GM19023 (cell line): ENCODE data around the gene AAK1.
A peak's percentile ranks its signal among the peaks of the same experiment; 100 is the strongest.
"Not testable (repeated sequence)": the region's sequence is repeated elsewhere in the genome, so short reads cannot be mapped to it uniquely, and the experiment has no call there.

Experiments
- ATAC-seq: cut with Tn5 transposase; IDR thresholded peaks from one replicate; pipeline ENCODE4 v1.9.1; 2021; ENCODE audit warnings: mild to moderate bottlenecking, moderate library complexity; ENCODE audit not compliant: unreplicated experiment

Gene AAK1

DNA sequence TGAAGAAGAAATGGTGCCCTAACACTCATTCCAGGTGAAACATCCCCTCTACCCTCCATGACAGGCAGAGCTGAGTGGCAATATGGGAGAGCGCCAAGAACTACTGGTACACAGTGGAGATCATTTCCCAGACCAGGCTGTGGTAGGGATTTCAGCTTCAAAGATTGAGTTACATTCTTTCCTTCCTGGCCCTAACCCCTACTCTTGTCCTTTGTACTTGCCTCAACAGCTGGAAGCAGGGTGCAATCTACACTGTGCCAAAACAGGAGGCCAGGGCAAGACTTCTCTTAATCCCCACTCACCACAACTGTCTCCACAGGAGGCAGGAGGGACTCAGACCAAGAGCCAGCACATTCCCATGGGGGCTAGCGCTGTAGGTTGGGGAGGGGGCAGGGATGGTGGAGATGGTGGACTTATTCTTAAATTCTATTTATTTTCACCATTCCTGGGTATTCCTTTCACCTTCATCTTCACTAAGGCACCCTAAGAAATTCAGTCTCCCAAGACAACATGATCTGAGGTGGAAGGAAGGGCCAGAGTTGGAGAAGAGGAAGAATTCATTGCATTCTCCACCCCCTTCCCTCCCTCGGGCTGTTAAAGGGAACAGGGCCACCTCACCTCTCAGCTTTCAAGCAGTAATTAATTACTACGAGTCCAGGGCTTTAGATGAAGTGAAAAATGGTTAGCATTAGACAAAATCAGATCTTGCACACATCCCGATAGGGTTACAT lies 65.9 kb downstream of the AAK1 start:
- ATAC-seq = no peak

DNA sequence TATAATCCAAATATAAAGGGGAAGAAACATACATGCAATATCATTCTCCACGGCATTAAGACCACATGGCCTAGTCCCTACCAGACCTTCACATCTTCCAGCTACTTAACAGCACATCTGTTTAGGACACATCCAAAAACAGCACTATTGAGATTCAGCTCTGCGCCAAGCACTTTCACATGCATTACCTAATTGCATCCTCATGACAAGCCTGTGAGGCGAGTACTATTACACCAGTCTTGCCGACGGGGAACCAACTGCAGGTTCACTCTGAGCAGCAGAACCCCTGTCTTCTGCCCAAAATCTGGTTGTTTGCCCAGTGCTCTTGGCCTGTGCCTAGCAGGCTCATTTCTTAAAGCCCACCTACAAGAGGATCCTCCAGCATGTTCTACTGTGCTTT lies 66.7 kb downstream of the AAK1 start:
- ATAC-seq = no peak

DNA sequence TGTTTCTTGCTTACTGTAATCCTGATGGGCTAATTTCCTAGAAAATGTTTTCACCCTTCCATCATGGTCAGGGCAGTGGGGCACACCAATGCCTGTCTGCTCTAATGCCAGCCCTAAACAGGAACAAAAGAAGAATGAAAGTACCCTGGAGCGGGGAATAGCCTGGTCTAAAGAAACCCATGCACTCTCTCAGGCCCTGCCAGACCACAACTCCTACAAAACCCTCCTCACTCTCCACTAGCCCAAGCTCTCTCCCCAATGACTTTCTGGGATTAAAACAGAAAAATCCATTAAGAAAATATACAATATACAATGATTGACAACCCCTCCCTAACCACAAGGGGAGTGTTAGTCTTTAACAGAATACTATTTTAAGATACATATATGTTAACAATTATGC lies 67.6 kb downstream of the AAK1 start:
- ATAC-seq = no peak

DNA sequence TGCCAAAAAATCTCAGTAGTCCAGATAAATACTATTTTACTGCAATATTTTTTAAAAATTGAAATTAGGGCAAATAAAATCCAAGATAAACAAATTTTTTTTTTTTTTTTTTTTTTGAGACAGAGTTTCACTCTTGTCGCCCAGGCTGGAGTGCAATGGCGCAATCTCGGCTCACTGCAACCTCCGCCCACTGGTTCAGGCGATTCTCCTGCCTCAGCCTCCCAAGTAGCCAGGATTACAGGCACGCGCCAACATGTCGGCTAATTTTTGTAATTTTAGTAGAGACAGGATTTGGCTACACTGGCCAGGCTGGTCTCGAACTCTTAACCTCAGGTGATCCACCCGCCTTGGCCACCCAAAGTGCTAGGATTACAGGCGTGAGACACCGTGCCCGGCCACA lies 68.2 kb downstream of the AAK1 start:
- ATAC-seq = not testable (repeated sequence)

DNA sequence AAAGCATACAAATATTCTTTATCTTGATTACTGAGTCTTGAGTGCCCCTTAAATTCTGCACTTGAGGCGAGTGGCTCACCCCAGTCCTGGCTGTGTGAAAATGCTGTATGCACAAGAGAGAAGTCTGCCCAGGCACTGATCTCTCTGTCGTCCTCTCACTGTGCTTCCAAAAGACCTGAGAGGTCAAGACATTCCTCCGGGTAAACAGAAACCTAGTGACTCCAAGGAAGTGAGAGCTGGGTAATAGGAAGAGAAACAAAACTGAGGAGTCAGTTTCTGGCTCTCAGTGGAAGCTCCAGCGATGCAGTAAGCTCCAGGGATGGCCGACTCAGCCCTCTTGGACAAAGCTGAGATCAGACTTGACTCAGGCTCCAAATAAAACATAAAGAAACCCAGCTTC lies 70.9 kb downstream of the AAK1 start:
- no peak for ATAC-seq

DNA sequence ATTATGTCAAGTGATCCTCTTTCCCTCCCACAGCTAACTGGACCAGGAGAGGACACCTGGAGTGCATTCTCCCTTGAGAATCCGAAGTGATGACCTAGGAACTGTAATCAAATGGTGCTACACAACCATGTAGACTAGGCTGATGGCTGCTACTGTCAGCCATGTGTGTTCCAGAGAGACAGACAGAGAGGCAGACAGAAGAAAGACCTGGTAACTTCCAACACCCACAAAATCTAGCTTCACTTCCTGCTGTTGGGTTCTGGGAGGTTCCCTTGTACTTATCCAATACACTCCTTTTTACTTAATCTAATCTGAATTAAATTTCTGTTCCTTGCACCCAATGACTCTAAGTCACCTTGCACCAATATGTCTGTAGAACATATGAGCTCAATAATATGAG lies 72.3 kb downstream of the AAK1 start:
- ATAC-seq = no peak

DNA sequence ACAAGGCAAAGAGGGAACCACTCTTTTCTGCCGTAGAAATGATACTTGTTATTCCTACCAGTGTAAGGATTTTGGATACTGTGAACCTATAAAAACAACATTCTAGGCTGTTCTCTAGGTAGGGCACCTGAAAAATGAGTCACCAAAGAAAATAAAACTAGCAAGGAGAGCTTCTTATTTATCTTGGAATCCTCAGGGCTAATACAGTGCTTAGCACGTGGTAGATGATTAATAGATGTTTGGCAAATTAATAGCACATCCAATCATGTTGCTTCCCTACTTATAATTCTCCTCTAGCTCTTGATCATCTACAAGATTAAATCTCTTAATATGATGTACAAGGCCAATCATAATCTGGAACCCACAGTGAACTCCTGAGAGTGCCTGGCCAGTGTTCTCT lies 73.1 kb downstream of the AAK1 start:
- ATAC-seq = no peak

DNA sequence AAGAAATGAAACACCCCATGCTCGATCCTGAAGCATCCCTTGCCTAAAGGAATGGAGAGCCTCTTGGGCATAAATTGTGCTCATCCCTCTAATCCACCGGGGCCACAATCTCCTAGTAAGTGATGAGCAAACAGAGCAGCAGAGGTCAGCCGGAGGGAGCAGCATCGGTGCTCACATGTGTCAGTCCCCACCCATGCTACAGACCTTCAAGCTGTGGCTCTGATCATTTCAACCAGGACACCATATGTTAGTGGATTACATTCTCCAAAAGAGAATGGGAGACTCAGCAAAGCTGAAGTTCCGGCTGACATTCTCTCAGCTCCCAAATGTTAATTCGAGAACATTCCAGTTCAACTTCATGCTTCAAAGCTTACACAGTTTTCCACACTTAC lies 75.6 kb downstream of the AAK1 start:
- no peak for ATAC-seq

DNA sequence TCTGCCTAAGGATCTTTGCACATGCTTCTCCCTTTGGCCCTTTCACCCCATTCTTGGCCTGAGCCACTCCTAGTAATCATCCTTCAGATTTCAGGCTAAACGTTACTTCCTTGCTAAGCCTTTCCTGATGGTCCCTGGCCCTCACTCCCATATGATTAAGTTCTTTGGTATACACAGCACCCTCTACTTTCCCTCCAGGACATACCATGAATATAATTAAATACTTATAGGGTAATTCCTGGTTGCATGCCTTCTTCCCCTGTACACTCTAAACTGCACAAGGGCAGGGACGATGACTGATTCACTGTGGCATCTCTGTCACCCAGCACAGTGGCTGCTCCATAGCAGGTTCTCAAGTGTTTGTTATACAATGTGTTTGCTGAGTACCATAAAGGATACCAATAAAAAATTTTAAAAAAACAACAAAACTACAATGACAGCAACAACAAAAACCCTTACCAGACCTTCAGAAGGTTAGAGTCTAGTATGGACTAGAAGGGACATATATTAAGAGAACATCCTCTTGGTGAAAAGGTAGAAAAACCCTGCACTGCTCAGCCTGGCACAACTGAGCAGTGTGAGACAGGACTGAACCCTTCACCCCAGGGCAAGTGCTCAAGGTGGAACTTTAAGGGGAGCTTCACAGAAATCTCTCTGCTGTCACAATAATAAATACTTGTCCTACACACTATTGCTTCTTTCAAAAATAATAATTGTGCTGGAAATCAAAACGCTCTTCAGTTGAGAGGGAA lies 76.2 kb downstream of the AAK1 start:
- ATAC-seq = no peak

DNA sequence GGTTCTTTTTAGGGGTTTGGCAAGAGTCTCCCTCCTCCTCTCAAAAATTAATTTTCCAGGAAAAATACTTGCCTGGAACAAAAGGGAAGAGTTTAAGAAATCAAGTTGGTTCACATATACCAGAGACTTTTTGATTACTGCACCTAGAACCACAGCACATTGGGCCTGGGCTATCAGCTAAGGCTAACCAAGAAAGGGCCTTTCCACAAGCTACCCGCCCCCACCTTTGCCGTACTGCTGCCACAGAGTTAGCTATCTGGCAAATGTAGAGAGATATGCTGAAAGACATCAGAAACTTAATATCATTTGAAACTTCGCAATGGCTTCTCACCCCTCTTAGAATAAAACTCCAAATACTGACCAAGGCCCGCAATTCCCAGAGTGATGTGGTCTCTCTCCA lies 76.9 kb downstream of the AAK1 start:
- no peak for ATAC-seq

DNA sequence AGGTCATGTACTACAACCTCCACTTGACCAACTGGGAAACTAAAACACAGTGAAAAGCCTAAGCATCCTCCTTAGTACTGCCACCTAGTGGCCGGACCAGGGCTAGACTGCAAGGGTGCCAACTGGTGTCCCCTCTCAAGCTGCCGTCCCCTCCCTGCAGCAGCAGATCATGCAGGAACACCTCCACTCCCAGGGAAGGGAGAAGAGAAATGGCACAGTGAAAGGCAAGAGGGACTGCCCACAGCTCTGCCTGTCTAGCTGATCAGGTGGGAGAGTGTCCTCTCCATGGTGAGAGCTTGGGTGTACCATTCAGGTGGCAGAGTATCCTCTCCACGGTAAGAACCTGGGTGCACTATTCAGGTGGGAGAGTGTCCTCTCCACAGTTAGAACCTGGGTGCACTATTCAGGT lies 78.1 kb downstream of the AAK1 start:
- ATAC-seq = no peak

DNA sequence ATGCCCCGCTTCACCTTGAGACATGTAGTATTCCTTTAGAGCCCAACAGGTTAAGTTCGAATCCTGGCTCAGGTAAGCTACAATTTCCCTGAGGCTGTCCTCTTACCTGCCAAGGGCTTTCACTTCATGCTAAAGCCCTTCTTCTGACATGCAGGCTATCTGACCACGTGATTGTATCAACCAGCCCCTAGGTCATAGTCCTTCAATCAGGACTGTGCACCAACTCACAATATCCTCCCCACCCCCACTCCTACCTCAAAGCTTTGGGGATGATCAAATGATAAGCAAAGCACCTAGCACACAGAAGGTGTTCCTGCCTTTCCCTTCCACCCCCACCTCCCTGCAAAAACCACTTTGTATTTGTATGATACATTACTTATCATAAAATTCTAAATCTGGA lies 78.9 kb downstream of the AAK1 start:
- no peak for ATAC-seq

DNA sequence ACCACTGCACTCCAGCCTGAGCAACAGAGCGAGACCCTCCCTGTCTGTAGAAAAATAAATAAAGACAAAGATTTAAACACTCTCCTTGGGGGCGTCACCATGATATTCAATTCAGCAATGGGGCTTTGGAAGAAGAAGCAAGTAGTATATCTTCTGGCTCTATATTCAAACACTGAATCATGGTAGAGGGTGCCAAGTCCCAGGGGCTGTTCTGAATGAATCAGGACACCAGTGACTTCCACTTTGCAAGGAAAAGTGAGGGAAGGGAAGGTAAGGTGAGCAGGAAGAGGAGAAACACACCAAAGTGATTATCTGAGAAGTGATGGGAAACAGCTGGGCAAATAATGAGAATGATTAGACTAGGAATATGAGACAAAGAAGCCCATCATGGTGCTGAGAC lies 80.5 kb downstream of the AAK1 start:
- ATAC-seq = no peak

DNA sequence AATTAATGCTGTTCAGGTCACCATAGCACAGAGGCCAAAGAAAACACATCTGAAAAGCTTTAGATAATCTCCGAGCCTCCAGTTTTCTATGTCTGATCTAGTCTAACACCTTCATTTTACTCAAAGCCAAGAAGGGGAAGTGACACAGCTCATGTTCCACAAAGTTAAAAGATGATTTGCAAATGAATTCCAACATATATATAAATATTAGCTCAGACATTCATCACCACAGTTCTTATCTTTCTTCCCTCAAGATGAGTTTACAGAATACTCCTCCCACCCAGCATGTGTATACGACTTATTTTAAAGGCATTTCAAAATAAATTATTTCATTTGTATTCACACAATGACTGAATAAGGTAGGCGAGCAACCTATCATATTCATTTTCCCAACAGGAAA lies 82.4 kb downstream of the AAK1 start:
- no peak for ATAC-seq

DNA sequence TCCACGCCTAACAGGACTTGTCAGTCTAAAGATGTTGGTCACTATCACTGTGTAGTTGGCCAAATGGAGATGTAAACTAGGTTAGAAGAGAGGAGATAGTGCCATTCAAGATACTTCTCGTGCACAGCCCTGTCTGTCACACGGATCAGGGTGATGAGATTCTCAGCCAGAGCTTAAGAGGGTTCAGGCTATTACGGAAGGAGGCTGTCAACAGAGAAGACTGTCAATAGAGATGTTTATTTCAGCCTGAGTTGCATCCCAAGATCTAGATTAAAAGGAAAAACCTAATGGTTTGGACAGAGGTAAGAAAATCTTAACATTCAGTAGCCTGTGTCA lies 83.4 kb downstream of the AAK1 start:
- ATAC-seq = no peak

DNA sequence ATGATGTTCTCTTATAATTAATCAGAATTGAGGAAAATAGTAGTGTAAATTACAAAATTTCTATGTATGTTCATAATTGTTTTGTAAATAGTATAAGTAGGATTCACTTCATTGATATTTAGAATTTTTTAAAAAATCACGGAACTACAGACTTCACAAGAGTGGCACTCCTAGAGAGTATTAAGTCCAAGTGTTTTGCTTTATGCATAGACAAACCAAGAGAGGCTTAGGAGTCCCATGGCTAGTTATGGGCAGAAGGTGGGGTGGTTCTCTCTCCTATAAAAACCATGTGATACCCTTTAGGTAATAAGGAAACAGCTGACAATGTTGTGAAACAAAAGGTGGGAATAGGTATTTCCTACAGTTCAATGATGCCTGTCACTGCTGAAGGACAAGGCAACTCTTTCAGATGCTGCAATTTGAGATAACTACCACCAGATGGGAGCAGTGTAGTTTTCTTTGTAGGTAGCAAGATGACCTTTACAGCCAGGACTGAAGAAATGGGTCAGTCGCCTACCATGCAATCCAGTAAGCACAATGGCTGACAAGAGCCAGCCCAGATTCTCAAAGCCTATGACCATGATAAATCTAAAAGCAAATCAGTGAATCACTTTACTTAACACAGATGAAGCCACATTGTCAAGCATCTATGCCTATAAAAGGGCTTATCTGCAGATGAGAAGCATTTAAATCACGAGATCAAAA lies 83.9 kb downstream of the AAK1 start:
- peak; percentile 74 for ATAC-seq

DNA sequence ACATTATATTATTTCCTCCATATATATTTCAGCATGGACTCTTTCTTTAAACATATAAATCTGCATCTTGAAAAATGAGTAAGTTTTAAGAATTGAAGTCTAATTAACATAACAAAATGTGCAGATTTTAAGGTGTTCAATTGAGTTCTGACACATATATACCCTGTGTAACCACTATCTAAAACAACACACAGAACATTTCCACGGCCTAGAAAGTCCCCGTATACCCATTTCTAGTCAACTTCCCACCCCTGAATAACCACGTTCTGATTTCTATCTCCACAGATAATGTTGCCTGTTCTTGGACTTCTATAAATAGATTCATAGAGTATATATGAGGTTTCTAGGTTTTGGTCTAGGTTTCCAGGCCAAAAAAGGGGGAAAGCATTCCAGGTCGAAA lies 87.5 kb downstream of the AAK1 start:
- no peak for ATAC-seq

DNA sequence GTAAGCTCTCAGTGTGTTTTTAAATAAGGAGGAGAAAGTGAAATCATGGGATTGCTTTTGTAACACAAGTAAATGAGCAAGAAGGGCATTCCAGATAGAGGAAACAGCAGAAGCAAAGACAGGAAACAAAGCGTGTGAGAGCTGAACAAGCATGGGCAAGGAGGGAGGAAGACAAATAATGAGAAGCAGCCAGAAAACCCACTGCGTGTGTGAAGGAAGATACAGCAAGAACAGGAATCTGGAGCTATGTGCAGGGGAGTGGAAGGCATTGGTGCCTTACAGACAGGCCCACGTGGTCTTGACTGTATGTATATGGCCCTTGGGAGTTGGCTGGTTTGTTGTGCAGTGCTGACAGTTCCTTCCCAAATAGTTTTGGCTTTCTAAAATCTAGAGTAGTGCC lies 88.6 kb downstream of the AAK1 start:
- no peak for ATAC-seq

DNA sequence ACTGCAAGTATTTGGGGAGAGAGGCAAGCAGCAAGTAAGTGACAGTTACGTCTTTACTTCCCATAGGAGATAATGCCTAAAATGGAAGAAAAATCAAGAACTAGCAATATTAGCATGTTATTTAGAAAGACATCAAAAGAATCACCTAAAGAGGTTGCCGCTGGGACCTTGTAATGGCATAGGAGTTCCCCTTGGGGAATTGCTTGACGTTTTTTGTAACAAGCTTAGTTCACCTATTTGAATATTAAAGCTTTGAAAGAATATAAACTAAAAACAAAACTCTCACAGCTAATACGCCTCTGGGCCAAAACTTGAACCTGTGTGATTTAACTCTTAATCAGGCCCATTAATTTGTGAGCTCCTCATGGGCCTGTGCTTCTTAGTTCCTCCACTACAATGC lies 89.0 kb downstream of the AAK1 start:
- ATAC-seq = no peak

DNA sequence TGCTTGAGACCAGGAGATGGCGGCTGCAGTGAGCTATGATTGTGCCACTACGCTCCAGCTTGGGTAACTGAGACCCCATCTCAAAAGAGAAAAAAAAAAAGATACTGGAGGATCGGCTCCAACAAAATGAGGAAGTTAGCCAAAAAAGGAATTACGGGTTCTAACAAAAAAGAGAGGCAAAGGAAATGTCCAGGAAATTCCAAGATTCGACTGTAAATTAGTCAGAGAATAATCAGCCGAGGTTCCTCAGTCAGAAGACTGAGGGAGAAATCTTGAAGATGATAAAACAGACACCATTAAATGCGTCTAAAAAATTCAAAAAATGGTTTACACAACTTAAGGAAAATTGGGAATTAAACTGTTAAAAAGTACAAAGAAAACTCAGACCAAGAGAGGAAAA lies 89.5 kb downstream of the AAK1 start:
- ATAC-seq = no peak

DNA sequence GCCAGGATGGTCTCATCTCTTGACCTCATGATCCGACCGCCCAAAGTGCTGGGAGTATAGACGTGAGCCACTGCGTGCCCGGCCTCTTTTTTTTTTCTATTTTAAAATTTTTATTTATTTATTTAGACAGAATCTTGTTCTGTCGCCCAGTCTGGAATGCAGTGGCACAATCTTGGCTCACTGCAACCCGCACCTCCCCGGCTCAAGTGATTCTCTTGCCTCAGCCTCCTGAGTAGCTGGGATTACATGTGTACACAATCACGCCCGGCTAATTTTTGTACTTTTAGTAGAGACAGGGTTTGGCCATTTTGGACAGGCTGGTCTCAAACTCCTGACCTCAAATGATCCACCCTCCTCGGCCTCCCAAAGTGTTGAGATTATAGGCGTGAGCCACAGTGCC lies 93.0 kb downstream of the AAK1 start:
- ATAC-seq = not testable (repeated sequence)

DNA sequence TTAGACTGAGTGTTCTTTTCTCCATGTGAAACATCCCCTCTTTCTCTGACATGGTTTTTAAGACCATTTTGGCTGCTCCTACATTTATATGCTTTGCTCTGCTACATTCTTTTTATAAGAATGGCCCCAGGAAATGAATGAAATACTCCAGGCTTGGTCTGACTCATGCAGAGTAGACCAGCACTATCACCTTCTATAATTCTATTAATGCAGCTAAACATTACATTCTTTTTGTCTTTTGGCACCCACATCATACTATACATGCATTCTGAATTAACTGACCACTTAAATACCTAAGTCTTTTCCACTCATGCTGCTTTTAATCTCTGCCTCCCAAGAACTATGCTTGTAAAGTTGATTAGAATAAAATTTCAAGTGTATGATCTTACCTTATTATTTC lies 94.1 kb downstream of the AAK1 start:
- no peak for ATAC-seq
